MM.1S (cell line): ENCODE results near the gene CDH2.

Source experiments
- DNase-seq: peaks from one replicate; pipeline ENCODE4 v3.0.0-alpha.2; 2015
- H2AFZ ChIP-seq: fragments of 300-600 bp; sonication (generic); 2 replicates; pipeline ENCODE4 v1.6.0; 2016; ENCODE audit warnings: antibody characterized with exemption, low read length
- H3F3A ChIP-seq: fragments of 300-600 bp; sonication (generic); 2 replicates; pipeline ENCODE4 v1.6.1; 2016; ENCODE audit warnings: mild to moderate bottlenecking, antibody characterized with exemption, low read length, moderate library complexity, mixed read lengths; ENCODE audit not compliant: insufficient read depth
- H3K27ac ChIP-seq: fragments of 300-600 bp; sonication (generic); 2 replicates; pipeline ENCODE4 v1.5.1; 2016; ENCODE audit warnings: mild to moderate bottlenecking, low read length
- H3K27me3 ChIP-seq: fragments of 300-600 bp; sonication (generic); replicated peaks from 2 replicates; pipeline ENCODE4 v1.6.0; 2016; ENCODE audit warnings: low read length; ENCODE audit not compliant: insufficient read depth
- H3K36me3 ChIP-seq: fragments of 300-600 bp; sonication (generic); replicated peaks from 2 replicates; pipeline ENCODE4 v1.6.1; 2016; ENCODE audit warnings: mild to moderate bottlenecking, low read length, mixed read lengths; ENCODE audit not compliant: insufficient read depth
- H3K4me1 ChIP-seq: fragments of 300-600 bp; sonication (generic); 2 replicates; pipeline ENCODE4 v1.6.1; 2016; ENCODE audit warnings: low read length, mixed read lengths
- H3K4me2 ChIP-seq: fragments of 300-600 bp; sonication (generic); 2 replicates; pipeline ENCODE4 v1.6.0; 2016; ENCODE audit warnings: low read depth, low read length
- H3K4me3 ChIP-seq: fragments of 300-600 bp; sonication (generic); 2 replicates; pipeline ENCODE4 v1.5.1; 2016; ENCODE audit warnings: low read length, mixed read lengths
- H3K79me2 ChIP-seq: fragments of 300-600 bp; sonication (generic); 2 replicates; pipeline ENCODE4 v1.6.1; 2016; ENCODE audit warnings: mixed run types, low read length, mixed read lengths
- H3K9ac ChIP-seq: fragments of 300-600 bp; sonication (generic); 2 replicates; pipeline ENCODE4 v1.6.1; 2016; ENCODE audit warnings: low read length, mixed read lengths
- H3K9me2 ChIP-seq: fragments of 300-600 bp; sonication (generic); replicated peaks from 2 replicates; pipeline ENCODE4 v1.6.1; 2016; ENCODE audit warnings: mild to moderate bottlenecking, low read length, mixed read lengths; ENCODE audit not compliant: insufficient read depth
- H3K9me3 ChIP-seq: fragments of 300-600 bp; sonication (generic); replicated peaks from 2 replicates; pipeline ENCODE4 v1.6.1; 2016; ENCODE audit warnings: mild to moderate bottlenecking, low read length, mixed read lengths; ENCODE audit not compliant: insufficient read depth
- H4K20me1 ChIP-seq: fragments of 300-600 bp; sonication (generic); 2 replicates; pipeline ENCODE4 v1.6.1; 2016; ENCODE audit warnings: mild to moderate bottlenecking, low read length, moderate library complexity, mixed read lengths; ENCODE audit not compliant: insufficient read depth
- CTCF ChIP-seq: fragments of 300-600 bp; sonication (generic); IDR thresholded peaks from 2 replicates; pipeline ENCODE4 v1.5.1; 2016; ENCODE audit warnings: antibody characterized with exemption, low read length, mixed read lengths
- EZH2 ChIP-seq: fragments of 300-600 bp; sonication (generic); optimal IDR thresholded peaks from 2 replicates; pipeline ENCODE3; 2017; ENCODE audit warnings: low read depth, mild to moderate bottlenecking, antibody characterized with exemption, low read length, mixed read lengths
- EZH2phosphoT487 ChIP-seq: fragments of 300-600 bp; sonication (generic); IDR thresholded peaks from 2 replicates; pipeline ENCODE4 v1.6.1; 2018; ENCODE audit warnings: antibody characterized with exemption, low read length

CDH2 gene

DNA sequence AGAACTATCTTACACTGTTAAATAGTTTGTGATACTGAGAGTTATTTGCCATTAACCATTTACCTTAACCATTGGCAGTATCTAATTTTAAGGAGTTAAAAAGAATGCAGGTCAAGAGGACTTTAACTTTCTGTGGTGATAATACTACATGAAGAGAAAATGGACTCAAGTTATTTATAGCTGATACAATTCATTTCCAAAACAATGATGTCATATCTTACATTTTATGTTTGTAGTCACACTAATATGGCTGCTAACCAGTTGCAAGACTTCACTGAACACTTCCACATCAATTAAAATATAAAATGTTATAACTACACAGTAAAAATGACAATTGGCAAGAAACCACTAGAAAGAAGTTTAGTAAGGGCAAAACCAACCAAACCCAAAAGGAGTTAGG, 77.7 kb downstream of the CDH2 start:
- Histone ChIP-seq H3K4me1 (no peaks in the 10 kb centered on the region), H3K9me3 (no peaks in the 10 kb centered on the region), H3K27me3 (no peaks in the 10 kb centered on the region), H3K9ac (no peak overlapping the region), H3K27ac (no peak overlapping the region), H3K9me2 (no peaks in the 10 kb centered on the region), H4K20me1 (no peaks in the 10 kb centered on the region), H3K4me3 (no peak overlapping the region), H3K36me3 (no peaks in the 10 kb centered on the region), H3K79me2 (no peaks in the 10 kb centered on the region), H3K4me2 (no peak overlapping the region), H2AFZ (no peak overlapping the region), H3F3A (no peaks in the 10 kb centered on the region)
- no peak for DNase-seq
- TF ChIP-seq EZH2 (no peak), EZH2phosphoT487 (no peak), CTCF (no peak)

- no peak overlapping the region for H3K27ac ChIP-seq
- H3K79me2 ChIP-seq = no peaks in the 10 kb centered on the region
- TF ChIP-seq EZH2 (no peak), EZH2phosphoT487 (no peak), CTCF (no peak)
Measured at GRCh38 chr18:28095631-28096030, 81.3 kb downstream of the CDH2 start.

GRCh38 chr18:28095041-28095440, 81.9 kb downstream of the CDH2 start:
- Histone ChIP-seq H3K27ac (no peak overlapping the region), H2AFZ (no peak overlapping the region), H3K9me2 (no peaks in the 10 kb centered on the region), H3K4me2 (no peak overlapping the region), H3K27me3 (no peaks in the 10 kb centered on the region), H3K36me3 (no peaks in the 10 kb centered on the region), H3F3A (no peaks in the 10 kb centered on the region), H3K9me3 (no peaks in the 10 kb centered on the region), H3K4me1 (no peaks in the 10 kb centered on the region), H3K79me2 (no peaks in the 10 kb centered on the region), H3K4me3 (no peak overlapping the region), H3K9ac (no peak overlapping the region), H4K20me1 (no peaks in the 10 kb centered on the region)
- DNase-seq = no peak
- TF ChIP-seq EZH2phosphoT487 = no peak
- no peak for TF ChIP-seq CTCF
- no peak for TF ChIP-seq EZH2

More at GRCh38 chr18:28095631-28096030, 81.3 kb downstream of the CDH2 start:
- Histone ChIP-seq H3K9me3 (no peaks in the 10 kb centered on the region), H3F3A (no peaks in the 10 kb centered on the region), H4K20me1 (no peaks in the 10 kb centered on the region), H2AFZ (no peak overlapping the region), H3K9me2 (no peaks in the 10 kb centered on the region), H3K9ac (no peak overlapping the region), H3K4me1 (no peaks in the 10 kb centered on the region), H3K4me3 (no peak overlapping the region), H3K4me2 (no peak overlapping the region), H3K27me3 (no peaks in the 10 kb centered on the region), H3K36me3 (no peaks in the 10 kb centered on the region)
- DNase-seq = no peak
